GM19372 (cell line): ENCODE results near the gene FGF14.

ENCODE experiments used
- ATAC-seq: cut with Tn5 transposase; IDR thresholded peaks from one replicate; pipeline ENCODE4 v1.9.1; 2021; ENCODE audit warnings: mild to moderate bottlenecking, low read depth, moderate library complexity; ENCODE audit not compliant: unreplicated experiment

Gene FGF14

DNA sequence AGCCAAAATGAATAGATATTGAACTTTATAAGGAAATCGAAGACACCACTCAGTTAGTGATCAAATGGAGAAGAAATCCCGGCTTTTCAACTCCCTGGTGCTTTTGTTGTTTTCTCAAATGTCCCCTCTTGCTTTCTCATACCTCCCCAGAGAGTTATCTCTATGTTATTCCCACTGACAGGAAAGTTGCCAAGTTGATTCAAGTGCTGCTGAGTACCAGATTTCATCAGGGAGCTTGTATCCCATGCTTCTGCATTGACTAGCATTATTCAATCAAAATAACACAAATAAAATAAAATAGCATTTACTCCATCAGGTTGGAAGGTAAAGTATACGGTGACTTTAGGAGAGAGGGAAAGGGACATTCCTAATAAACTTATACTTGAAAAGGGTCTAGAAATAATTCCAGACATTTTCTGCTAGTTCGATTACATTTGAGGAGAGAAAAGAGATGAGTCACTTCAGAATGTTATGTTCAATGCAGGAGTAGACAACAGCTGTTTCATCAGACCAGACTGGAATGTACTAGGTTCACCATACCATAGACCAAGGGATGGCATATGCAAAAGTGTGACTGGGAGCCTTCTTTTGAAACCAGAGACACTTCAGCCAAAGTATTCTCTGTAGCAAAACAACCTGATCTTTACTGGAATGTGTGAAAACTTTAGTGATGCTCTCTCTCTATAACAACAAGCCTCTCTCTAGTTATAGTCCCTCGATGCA, 397.8 kb downstream of the FGF14 start:
- no peak for ATAC-seq

DNA sequence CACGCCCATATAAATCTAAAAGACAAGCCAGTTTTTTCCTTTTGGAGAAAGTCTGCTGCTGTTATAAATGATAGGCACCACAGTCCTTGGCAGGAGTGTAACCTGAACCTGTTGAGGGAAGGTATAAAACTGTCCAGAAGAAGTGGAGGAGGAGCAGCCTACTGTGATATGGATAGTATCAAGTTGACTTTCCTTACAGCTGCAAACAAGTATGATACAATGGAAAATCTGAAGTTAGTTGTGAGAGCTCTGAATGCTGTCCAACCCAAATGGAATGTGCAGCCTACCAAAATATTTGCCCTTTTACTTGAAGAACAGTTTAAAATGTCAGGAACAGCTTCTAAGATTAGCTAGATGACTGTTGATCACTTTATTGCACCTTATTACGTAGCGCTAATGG, 399.6 kb downstream of the FGF14 start:
- ATAC-seq, result no peak

DNA sequence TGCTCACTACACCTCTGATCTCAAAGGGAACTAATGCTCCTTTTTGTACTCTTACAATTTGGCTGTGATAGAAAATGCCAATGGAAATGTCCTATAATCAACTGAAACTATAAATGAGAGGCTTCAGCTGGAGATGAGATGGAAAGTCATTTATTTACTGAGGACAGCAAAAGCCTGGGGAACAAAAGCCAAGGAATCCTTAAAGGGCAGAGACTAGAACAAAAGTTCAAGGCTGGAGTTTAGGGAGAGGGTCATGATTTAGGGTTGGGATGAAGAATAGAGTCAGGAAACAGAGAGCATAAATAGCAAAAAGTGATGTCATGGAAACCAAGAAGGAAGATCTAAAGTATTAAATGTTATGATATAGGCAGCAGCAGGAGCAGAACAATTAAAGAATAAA, 401.1 kb downstream of the FGF14 start:
- no peak for ATAC-seq

GRCh38 chr13:101998129-101998528, 403.7 kb downstream of the FGF14 start:
- no peak for ATAC-seq

DNA sequence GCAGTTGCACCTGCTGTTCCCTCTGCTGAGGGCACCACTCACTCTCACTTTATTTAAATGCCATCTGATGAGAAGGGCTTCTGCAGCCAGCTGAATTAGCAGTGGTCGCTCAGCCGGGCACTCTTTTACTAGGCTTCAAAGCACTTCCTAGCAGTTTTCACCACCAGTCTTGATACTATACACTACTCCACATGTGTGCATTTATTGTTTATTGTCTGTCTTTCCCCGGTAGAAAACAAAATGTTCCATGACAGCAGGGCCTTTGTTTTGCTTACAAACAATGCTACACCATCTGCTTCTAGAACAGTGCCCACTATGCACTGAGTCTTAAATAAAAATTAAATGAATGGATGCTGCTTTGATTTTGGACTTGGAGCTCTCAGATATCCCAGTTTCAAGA, 404.9 kb downstream of the FGF14 start:
- no peak for ATAC-seq

- ATAC-seq, result no peak
These were observed 412.0 kb downstream of the FGF14 start for GRCh38 chr13:101989798-101990350.

- ATAC-seq, result no peak
These were observed 413.7 kb downstream of the FGF14 start for GRCh38 chr13:101988140-101988539.

GRCh38 chr13:101986316-101986715, 415.5 kb downstream of the FGF14 start:
- no peak for ATAC-seq

GRCh38 chr13:101985321-101985720, 416.5 kb downstream of the FGF14 start:
- ATAC-seq, result no peak

GRCh38 chr13:101982903-101983302, 418.9 kb downstream of the FGF14 start:
- ATAC-seq, result no peak

DNA sequence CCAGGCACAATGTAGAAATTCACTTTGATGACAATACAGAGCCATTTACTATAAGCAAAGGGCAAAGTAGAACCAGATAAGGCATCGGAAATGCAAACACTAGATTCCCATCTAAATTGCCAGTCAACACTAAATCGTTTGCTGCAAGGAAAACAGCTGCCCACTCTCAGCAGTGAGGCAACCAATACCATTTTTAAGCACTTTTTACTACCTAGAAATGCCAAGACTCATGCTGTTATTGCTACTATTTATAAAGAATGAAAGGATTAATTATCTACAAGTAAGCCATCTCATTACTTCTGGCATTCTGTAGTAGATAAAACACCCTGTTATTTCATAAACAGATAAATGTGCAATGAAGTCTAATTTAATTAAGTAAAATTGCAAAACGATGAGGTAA, 422.0 kb downstream of the FGF14 start:
- no peak for ATAC-seq

- ATAC-seq, result no peak
These were observed 423.1 kb downstream of the FGF14 start for GRCh38 chr13:101978552-101979315.

GRCh38 chr13:101977475-101977874, 424.4 kb downstream of the FGF14 start:
- no peak for ATAC-seq

DNA sequence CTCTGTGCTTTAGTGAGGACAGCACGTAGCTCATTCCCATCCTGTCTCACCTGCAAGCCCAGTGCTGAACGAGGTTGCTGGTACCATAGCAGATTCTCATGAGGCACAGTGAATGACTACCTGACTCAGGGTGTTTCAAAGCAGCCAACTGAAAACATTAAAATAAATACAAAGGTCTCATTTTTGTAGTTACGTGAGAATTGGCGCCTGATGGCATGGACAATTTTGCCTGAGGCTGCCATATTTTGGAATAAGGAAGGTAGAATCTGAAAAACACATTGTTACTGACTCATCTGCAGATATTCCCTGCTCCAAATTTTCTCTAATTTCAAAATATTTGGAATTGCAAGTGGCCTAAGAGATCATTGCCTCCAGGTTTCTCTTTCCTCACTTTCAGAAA, 429.7 kb downstream of the FGF14 start:
- no peak for ATAC-seq

DNA sequence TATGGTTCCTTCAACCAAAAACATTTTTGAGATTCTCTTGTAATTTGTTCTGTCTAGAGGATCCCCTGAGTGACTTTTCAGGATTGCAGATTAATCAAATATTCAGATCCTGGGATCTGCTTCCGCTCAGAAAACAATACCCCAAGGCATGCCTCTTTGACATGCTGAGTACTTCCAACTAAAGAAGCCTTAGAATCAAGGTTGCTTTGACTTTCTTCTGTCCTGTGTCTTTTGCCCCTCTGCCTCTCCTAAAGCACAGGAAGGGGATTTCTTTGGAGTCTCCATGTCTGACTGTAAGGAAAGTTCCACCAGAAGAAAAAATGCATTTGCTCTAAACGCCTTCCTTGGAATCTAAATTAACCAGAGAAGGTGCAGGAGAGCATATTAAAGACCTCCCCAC, 431.5 kb downstream of the FGF14 start:
- ATAC-seq, result no peak

- no peak for ATAC-seq
These were observed 434.1 kb downstream of the FGF14 start for GRCh38 chr13:101967781-101968180.

DNA sequence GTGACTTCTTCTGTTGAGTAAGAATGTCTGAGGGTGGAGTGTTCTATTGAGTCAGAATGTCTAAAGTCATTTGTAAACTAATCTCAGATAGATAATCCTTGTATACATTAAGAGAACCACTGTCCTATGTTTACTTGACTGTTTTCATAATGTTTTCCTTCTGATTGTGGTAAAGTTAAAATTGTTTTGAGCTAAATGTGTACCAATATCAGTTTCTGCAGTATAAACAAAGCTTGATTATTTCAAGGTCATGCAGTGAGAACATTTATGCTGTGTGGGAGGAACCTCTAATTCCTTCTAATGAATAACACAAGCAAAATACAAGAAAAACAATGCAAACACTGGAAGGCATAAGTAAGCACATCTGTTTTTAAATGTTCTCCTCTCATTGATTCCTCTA, 434.6 kb downstream of the FGF14 start:
- ATAC-seq, result no peak

DNA sequence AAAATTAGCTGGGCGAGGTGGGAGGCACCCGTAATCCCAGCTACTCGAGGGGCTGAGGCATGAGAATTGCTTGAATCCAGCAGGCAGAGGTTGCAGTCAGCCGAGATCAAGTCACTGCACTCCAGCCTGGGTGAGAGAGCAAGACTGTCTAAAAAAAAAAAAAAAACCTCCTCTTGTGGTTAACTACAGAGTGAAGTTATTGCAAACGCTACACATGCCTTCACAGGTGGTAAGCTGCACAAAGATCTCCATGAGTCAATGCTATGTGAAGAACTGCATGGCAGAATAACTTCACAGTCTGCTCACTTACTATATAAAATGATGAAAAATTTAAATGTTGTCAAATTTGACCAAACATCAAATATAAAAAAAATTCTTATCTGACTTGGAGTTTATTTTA, 436.8 kb downstream of the FGF14 start:
- no peak for ATAC-seq

DNA sequence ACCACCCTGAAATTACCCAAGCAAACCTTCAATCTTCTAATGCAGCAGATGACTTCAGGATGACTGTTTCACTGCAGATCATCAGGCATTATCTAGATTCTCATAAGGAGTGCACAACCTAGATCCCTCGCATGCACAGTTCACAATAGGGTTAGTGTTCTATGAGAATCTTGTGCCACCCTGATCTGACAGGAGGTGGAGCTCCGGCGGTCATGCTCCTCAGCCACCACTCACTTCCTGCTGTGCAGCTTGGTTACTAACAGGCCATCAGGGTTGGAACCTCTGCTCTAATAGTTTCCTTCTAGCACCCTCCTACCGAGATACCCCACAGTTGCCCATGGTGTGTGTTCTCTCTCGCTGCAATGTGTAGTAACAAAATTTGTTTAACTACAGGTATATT, 442.8 kb downstream of the FGF14 start:
- ATAC-seq, result no peak

DNA sequence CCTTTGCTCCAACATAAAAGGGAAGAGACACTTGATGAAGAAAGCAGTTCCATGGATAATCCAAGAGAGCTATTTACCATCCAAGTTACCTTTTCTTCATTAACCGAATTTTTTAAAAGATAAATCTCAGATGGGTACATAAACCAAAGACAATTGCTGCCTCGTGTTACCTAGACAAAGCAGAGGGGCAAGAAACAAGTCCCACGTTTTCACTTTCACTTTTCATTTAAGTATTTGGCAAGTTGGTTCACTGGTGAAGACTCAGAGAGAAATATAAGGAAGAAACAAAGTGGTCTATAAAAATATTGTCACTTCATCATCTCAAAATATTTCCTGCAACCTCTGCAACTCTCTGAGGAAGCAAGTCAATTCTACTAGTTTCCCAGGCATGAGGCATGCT, 446.1 kb downstream of the FGF14 start:
- ATAC-seq, result no peak

DNA sequence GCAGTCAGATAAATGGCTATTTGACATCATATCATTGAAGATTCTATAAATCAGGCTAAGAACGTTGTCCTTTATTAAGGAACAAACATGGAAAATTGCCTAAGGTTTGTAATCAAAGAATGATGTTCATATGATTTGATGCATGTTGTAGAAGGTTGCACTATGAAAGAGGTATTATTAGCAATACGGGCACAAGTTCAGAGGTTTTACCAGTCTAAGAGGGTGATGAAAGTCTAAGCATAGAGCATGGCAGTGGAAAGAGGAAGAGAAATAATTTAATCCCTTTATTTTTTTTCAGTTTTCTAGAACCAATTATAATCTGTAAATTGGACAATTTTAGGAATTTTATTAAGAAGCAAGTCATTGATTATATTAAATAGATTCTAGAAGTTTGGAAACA, 450.7 kb downstream of the FGF14 start:
- no peak for ATAC-seq

- ATAC-seq, result no peak
These were observed 452.2 kb downstream of the FGF14 start for GRCh38 chr13:101949681-101950080.
